ENCODE results near the gene FHDC1.

DNA sequence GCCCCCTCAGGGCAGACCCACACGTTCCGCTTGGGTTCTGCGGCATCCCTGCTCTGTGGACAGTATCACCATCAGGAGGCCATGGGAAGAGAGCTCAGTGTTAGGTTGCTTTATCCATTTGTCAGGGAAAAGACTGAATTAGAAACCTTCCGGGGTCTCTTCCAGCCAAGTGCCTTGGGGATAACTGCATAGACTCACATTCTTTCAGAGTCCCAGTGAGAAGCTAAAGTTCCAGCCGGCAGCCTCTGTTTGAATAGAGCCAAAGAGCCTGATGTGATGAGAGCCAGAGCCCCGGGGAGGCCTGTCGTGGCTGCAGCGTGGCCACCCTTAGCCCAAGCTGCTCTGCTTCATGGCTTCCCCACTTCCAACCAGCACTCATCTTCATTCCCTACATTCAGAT is 85.2 kb downstream of the FHDC1 start:
- TF ChIP-seq POLR2A (IDR thresholded peaks at IDR 0.05) (no peak), POLR2AphosphoS5 (IDR thresholded peaks at IDR 0.05) (no peak), EP300 (IDR thresholded peaks at IDR 0.05) (no peak)
- TF ChIP-seq, protein P1, sequence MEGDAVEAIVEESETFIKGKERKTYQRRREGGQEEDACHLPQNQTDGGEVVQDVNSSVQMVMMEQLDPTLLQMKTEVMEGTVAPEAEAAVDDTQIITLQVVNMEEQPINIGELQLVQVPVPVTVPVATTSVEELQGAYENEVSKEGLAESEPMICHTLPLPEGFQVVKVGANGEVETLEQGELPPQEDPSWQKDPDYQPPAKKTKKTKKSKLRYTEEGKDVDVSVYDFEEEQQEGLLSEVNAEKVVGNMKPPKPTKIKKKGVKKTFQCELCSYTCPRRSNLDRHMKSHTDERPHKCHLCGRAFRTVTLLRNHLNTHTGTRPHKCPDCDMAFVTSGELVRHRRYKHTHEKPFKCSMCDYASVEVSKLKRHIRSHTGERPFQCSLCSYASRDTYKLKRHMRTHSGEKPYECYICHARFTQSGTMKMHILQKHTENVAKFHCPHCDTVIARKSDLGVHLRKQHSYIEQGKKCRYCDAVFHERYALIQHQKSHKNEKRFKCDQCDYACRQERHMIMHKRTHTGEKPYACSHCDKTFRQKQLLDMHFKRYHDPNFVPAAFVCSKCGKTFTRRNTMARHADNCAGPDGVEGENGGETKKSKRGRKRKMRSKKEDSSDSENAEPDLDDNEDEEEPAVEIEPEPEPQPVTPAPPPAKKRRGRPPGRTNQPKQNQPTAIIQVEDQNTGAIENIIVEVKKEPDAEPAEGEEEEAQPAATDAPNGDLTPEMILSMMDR (IDR thresholded peaks at IDR 0.05): no peak
